ENCODE data around the gene CHI3L2.

Gene CHI3L2

GRCh38 chr1:111204201-111204982 lies 23.1 kb upstream of the CHI3L2 start:
- TF ChIP-seq POLR2AphosphoS5 (IDR thresholded peaks at IDR 0.05; ENCODE audit: low read depth, low read length): no peak
- TF ChIP-seq TAF1 (IDR thresholded peaks at IDR 0.05; ENCODE audit: borderline replicate concordance, insufficient read depth, low read length): no peak
- TF ChIP-seq FOXP2 (optimal IDR thresholded peaks at IDR 0.05; ENCODE audit: borderline replicate concordance, extremely low read depth, extremely low read length, insufficient read depth): no peak
- no peak for TF ChIP-seq SIN3A (IDR thresholded peaks at IDR 0.05; ENCODE audit: borderline replicate concordance, insufficient read depth, low read length)
- TF ChIP-seq, protein P1, sequence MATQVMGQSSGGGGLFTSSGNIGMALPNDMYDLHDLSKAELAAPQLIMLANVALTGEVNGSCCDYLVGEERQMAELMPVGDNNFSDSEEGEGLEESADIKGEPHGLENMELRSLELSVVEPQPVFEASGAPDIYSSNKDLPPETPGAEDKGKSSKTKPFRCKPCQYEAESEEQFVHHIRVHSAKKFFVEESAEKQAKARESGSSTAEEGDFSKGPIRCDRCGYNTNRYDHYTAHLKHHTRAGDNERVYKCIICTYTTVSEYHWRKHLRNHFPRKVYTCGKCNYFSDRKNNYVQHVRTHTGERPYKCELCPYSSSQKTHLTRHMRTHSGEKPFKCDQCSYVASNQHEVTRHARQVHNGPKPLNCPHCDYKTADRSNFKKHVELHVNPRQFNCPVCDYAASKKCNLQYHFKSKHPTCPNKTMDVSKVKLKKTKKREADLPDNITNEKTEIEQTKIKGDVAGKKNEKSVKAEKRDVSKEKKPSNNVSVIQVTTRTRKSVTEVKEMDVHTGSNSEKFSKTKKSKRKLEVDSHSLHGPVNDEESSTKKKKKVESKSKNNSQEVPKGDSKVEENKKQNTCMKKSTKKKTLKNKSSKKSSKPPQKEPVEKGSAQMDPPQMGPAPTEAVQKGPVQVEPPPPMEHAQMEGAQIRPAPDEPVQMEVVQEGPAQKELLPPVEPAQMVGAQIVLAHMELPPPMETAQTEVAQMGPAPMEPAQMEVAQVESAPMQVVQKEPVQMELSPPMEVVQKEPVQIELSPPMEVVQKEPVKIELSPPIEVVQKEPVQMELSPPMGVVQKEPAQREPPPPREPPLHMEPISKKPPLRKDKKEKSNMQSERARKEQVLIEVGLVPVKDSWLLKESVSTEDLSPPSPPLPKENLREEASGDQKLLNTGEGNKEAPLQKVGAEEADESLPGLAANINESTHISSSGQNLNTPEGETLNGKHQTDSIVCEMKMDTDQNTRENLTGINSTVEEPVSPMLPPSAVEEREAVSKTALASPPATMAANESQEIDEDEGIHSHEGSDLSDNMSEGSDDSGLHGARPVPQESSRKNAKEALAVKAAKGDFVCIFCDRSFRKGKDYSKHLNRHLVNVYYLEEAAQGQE (IDR thresholded peaks at IDR 0.05; ENCODE audit: insufficient read depth in 1 of 2, low read depth in 2 of 2, low read length in 2 of 2): no peak

GRCh38 chr1:111204983-111205713 lies 22.4 kb upstream of the CHI3L2 start:
- TF ChIP-seq POLR2AphosphoS5 (IDR thresholded peaks at IDR 0.05; ENCODE audit: low read depth, low read length) (no peak), FOXP2 (optimal IDR thresholded peaks at IDR 0.05; ENCODE audit: borderline replicate concordance, extremely low read depth, extremely low read length, insufficient read depth) (no peak), TAF1 (IDR thresholded peaks at IDR 0.05; ENCODE audit: borderline replicate concordance, insufficient read depth, low read length) (no peak), SIN3A (IDR thresholded peaks at IDR 0.05; ENCODE audit: borderline replicate concordance, insufficient read depth, low read length) (no peak)
- TF ChIP-seq, protein P1 (IDR thresholded peaks at IDR 0.05; ENCODE audit: insufficient read depth in 1 of 2, low read depth in 2 of 2, low read length in 2 of 2): no peak

- TF ChIP-seq POLR2AphosphoS5 (IDR thresholded peaks at IDR 0.05; ENCODE audit: low read depth, low read length) (no peak), TAF1 (IDR thresholded peaks at IDR 0.05; ENCODE audit: borderline replicate concordance, insufficient read depth, low read length) (no peak), SIN3A (IDR thresholded peaks at IDR 0.05; ENCODE audit: borderline replicate concordance, insufficient read depth, low read length) (no peak), FOXP2 (optimal IDR thresholded peaks at IDR 0.05; ENCODE audit: borderline replicate concordance, extremely low read depth, extremely low read length, insufficient read depth) (no peak)
- TF ChIP-seq, protein P1 (IDR thresholded peaks at IDR 0.05; ENCODE audit: insufficient read depth in 1 of 2, low read depth in 2 of 2, low read length in 2 of 2): no peak
Observed at GRCh38 chr1:111205714-111206050, 21.8 kb upstream of the CHI3L2 start.

DNA sequence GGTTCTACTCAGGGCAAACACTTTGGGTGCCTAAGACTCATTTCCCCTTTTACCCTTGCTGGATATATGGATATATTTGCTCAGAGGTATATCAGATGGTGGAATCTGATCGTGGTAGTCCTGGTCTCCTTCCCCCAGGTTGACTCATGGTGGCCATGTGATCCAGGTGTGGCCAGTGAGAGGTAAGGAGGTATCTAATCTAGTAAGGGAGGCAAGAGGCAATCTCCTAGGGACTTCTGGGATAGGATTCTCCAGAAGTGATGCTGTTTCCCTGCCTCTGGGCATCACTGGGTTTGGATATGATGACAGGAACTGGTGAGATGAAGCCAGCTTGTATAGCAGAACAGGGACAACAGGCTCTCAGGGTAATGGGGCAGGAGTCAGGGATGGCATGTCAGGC lies 18.6 kb upstream of the CHI3L2 start:
- no peak for TF ChIP-seq FOXP2 (optimal IDR thresholded peaks at IDR 0.05; ENCODE audit: borderline replicate concordance, extremely low read depth, extremely low read length, insufficient read depth)
- TF ChIP-seq, protein P1 (IDR thresholded peaks at IDR 0.05; ENCODE audit: insufficient read depth in 1 of 2, low read depth in 2 of 2, low read length in 2 of 2): no peak
- no peak for TF ChIP-seq TAF1 (IDR thresholded peaks at IDR 0.05; ENCODE audit: borderline replicate concordance, insufficient read depth, low read length)
- no peak for TF ChIP-seq POLR2AphosphoS5 (IDR thresholded peaks at IDR 0.05; ENCODE audit: low read depth, low read length)
- TF ChIP-seq SIN3A (IDR thresholded peaks at IDR 0.05; ENCODE audit: borderline replicate concordance, insufficient read depth, low read length): no peak
